ENCODE results near the gene SLC25A44.
"Not testable (repeated sequence)": the region's sequence is repeated elsewhere in the genome, so short reads cannot be mapped to it uniquely, and the experiment has no call there.

SLC25A44 gene

GRCh38 chr1:156164125-156164831 is 29.6 kb upstream of the SLC25A44 start:
- no peak for DNase-seq

- DNase-seq, result no peak
Measured at GRCh38 chr1:156165083-156165482, 28.8 kb upstream of the SLC25A44 start.

GRCh38 chr1:156167536-156167935 is 26.4 kb upstream of the SLC25A44 start:
- no peak for DNase-seq

- no peak for DNase-seq
Measured at GRCh38 chr1:156172696-156173470, 21.0 kb upstream of the SLC25A44 start.

- no peak for DNase-seq
Measured at GRCh38 chr1:156176610-156177210, 17.2 kb upstream of the SLC25A44 start.

GRCh38 chr1:156177919-156178654 is 15.8 kb upstream of the SLC25A44 start:
- no peak for DNase-seq

GRCh38 chr1:156180471-156180870 is 13.4 kb upstream of the SLC25A44 start:
- DNase-seq, result no peak

- DNase-seq, result not testable (repeated sequence)
Measured at GRCh38 chr1:156181391-156181924, 12.4 kb upstream of the SLC25A44 start.

GRCh38 chr1:156182010-156182779 is 11.7 kb upstream of the SLC25A44 start:
- DNase-seq, result not testable (repeated sequence)

- DNase-seq, result not testable (repeated sequence)
Measured at GRCh38 chr1:156186347-156187177, 7.3 kb upstream of the SLC25A44 start.

GRCh38 chr1:156190265-156190664 is 3.6 kb upstream of the SLC25A44 start:
- DNase-seq, result not testable (repeated sequence)

- no peak for DNase-seq
Measured at GRCh38 chr1:156191292-156191964, 2.5 kb upstream of the SLC25A44 start.

- no peak for DNase-seq
Measured at GRCh38 chr1:156193208-156193487, 756 bp upstream of the SLC25A44 start.

- DNase-seq, result no peak
Measured at GRCh38 chr1:156194300-156194652, 372 bp downstream of the SLC25A44 start.

- no peak for DNase-seq
Measured at GRCh38 chr1:156195853-156196252, 1.9 kb downstream of the SLC25A44 start.

- no peak for DNase-seq
Measured at GRCh38 chr1:156196445-156196844, 2.5 kb downstream of the SLC25A44 start.

- no peak for DNase-seq
Measured at GRCh38 chr1:156198831-156199349, 5.0 kb downstream of the SLC25A44 start.

GRCh38 chr1:156200044-156200443 is 6.1 kb downstream of the SLC25A44 start:
- DNase-seq, result no peak

GRCh38 chr1:156203331-156203730 is 9.4 kb downstream of the SLC25A44 start:
- no peak for DNase-seq

GRCh38 chr1:156204686-156205085 is 10.8 kb downstream of the SLC25A44 start:
- no peak for DNase-seq

- DNase-seq, result no peak
Measured at GRCh38 chr1:156211243-156211642, 17.3 kb downstream of the SLC25A44 start.

All from DMS 273 treated with DMSO at 0.1 percent for 48 hours (cell line).